ENCODE results near the gene CACNG4.

CACNG4 gene

DNA sequence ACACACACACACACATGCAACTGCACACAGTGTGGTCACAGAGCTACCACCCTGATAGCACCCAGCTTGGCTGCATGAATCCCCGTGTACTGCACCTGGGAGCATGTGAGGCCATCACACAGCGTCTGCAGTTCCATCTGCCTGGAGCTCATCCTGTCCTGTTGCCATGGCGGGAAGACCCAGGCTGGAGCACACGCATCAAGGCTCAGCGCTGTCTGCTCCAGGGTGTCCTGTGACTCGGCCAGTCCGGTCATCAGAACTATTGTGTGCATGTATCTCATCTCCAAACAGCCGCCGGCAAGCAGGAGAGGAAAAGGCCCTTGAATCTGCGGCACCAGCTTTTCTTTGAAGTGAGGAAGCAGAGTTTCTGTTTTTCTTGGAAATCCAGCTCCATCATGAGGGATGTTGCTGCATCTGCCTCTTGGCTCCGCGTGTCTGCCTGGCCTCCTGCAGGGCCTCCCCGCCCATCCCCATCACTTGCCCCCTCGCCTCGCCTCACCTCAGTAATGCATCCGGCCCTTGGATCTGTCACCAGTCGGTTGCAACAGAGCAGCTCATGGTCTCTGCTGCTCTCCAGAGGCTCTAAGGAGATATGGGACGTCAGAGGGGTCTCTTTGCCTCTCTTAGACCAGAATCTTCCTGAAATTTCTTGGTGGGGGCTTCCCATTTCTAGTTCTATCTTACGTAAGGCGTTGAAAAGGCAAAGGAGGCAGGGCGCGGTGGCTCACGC, 23.7 kb downstream of the CACNG4 start:
- TF ChIP-seq, protein P1, sequence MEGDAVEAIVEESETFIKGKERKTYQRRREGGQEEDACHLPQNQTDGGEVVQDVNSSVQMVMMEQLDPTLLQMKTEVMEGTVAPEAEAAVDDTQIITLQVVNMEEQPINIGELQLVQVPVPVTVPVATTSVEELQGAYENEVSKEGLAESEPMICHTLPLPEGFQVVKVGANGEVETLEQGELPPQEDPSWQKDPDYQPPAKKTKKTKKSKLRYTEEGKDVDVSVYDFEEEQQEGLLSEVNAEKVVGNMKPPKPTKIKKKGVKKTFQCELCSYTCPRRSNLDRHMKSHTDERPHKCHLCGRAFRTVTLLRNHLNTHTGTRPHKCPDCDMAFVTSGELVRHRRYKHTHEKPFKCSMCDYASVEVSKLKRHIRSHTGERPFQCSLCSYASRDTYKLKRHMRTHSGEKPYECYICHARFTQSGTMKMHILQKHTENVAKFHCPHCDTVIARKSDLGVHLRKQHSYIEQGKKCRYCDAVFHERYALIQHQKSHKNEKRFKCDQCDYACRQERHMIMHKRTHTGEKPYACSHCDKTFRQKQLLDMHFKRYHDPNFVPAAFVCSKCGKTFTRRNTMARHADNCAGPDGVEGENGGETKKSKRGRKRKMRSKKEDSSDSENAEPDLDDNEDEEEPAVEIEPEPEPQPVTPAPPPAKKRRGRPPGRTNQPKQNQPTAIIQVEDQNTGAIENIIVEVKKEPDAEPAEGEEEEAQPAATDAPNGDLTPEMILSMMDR (IDR thresholded peaks at IDR 0.05; ENCODE audit: insufficient read depth, low read length, missing control alignments) = no peak

GRCh38 chr17:66989076-66989475, 24.6 kb downstream of the CACNG4 start:
- POLR2A ChIA-PET = no interaction called here
- TF ChIP-seq, protein P1 (IDR thresholded peaks at IDR 0.05; ENCODE audit: insufficient read depth, low read length, missing control alignments) = no peak
- H3K4me3 ChIP-seq (ENCODE audit: low read depth, low read length) = no peak overlapping the region
- DNase-seq (ENCODE audit: low read depth, low spot score) = no peak
- CTCF ChIA-PET = no interaction called here

More for the DNA sequence above, 23.7 kb downstream of the CACNG4 start:
- CTCF ChIA-PET = no interaction called here
- POLR2A ChIA-PET = no interaction called here
- H3K4me3 ChIP-seq (ENCODE audit: low read depth, low read length) = no peak overlapping the region
- DNase-seq (ENCODE audit: low read depth, low spot score) = no peak

DNA sequence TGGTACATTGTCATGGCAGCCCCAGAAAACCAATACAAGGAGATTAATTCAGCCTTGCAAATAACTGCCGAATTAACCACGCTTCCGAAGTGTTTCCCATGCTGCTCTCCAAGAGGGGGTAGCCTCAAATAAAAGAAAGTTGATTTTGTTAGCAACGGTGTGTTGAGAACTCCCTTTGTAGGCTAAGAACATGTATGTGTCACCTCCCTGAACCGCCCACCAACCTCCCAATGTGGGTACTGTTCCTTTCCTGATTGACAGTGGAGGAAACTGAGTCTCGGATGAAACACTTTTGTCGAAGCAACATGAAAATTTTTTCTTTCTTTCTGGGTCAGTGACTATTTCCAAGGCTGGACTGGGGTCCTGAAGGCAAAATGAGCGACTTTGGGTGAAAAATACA, 25.1 kb downstream of the CACNG4 start:
- ChIA-PET POLR2A (no interaction called here), CTCF (no interaction called here)

GRCh38 chr17:66990047-66990446, 25.5 kb downstream of the CACNG4 start:
- TF ChIP-seq, protein P1 (IDR thresholded peaks at IDR 0.05; ENCODE audit: insufficient read depth, low read length, missing control alignments) = no peak
- CTCF ChIA-PET = no interaction called here
- no peak overlapping the region for H3K4me3 ChIP-seq (ENCODE audit: low read depth, low read length)
- DNase-seq (ENCODE audit: low read depth, low spot score) = no peak
- POLR2A ChIA-PET = no interaction called here

More for the DNA sequence above, 25.1 kb downstream of the CACNG4 start:
- no peak for DNase-seq (ENCODE audit: low read depth, low spot score)
- TF ChIP-seq, protein P1 (IDR thresholded peaks at IDR 0.05; ENCODE audit: insufficient read depth, low read length, missing control alignments) = no peak
- H3K4me3 ChIP-seq (ENCODE audit: low read depth, low read length) = no peak overlapping the region

- no peak for DNase-seq (ENCODE audit: low read depth, low spot score)
- TF ChIP-seq, protein P1 (IDR thresholded peaks at IDR 0.05; ENCODE audit: insufficient read depth, low read length, missing control alignments) = no peak
- ChIA-PET CTCF (no interaction called here), POLR2A (no interaction called here)
- H3K4me3 ChIP-seq (ENCODE audit: low read depth, low read length) = no peak overlapping the region
These were observed 28.5 kb downstream of the CACNG4 start for GRCh38 chr17:66992911-66993442.

GRCh38 chr17:66994361-66994760, 29.9 kb downstream of the CACNG4 start:
- CTCF ChIA-PET = no interaction called here
- no peak for DNase-seq (ENCODE audit: low read depth, low spot score)
- TF ChIP-seq, protein P1 (IDR thresholded peaks at IDR 0.05; ENCODE audit: insufficient read depth, low read length, missing control alignments) = no peak
- POLR2A ChIA-PET = no interaction called here
- no peak overlapping the region for H3K4me3 ChIP-seq (ENCODE audit: low read depth, low read length)
